AG09319 (cell line): Measurements from ENCODE around the gene BPIFB6.

Experiments
- DNase-seq: peaks from one replicate; pipeline ENCODE4 v3.0.0-alpha.2; 2010; ENCODE audit warnings: low read depth; ENCODE audit errors: extremely low read depth
- TF ChIP-seq, protein P1 (sequence below): IDR thresholded peaks from 2 replicates; pipeline ENCODE4 v1.5.1; 2011; ENCODE audit warnings: low read depth, mild to moderate bottlenecking, inconsistent platforms, low read length, moderate library complexity

BPIFB6 gene

DNA sequence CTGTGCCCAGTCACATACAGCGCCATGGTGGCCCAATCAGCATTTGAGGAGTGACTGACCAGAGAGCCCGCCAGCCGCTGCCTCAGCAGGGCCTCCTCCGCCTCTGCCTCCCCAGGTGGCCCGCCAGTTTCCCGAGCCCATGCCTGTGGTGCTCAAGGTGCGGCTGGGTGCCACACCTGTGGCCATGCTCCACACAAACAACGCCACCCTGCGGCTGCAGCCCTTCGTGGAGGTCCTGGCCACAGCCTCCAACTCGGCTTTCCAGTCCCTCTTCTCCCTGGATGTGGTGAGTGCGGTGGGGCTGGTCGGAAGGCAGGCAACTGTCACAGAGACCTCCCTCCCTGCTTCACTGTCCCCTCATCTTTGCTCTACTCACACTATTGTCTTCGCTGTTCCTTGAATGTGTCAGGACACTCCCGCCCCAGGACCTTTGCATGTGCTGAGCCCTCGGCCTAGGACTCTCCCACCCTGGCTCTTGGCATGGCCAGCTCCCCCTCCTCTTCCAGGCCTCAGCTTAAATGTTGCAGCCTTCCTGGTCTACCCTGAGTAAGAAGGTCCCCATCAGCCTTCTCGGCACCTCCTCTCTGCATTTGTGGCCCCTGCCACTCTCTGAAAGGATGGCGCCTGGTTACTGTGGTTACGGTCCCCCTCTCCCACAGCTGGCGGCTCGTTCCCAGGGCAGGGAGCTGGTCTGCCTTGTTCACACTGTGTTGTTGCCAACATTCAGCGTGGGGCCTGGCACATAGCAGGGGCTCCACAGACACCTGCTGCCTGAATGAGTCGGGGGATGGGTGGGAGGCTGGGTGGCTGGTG, 11.8 kb upstream of the BPIFB6 start:
- TF ChIP-seq, protein P1, sequence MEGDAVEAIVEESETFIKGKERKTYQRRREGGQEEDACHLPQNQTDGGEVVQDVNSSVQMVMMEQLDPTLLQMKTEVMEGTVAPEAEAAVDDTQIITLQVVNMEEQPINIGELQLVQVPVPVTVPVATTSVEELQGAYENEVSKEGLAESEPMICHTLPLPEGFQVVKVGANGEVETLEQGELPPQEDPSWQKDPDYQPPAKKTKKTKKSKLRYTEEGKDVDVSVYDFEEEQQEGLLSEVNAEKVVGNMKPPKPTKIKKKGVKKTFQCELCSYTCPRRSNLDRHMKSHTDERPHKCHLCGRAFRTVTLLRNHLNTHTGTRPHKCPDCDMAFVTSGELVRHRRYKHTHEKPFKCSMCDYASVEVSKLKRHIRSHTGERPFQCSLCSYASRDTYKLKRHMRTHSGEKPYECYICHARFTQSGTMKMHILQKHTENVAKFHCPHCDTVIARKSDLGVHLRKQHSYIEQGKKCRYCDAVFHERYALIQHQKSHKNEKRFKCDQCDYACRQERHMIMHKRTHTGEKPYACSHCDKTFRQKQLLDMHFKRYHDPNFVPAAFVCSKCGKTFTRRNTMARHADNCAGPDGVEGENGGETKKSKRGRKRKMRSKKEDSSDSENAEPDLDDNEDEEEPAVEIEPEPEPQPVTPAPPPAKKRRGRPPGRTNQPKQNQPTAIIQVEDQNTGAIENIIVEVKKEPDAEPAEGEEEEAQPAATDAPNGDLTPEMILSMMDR = no peak

DNA sequence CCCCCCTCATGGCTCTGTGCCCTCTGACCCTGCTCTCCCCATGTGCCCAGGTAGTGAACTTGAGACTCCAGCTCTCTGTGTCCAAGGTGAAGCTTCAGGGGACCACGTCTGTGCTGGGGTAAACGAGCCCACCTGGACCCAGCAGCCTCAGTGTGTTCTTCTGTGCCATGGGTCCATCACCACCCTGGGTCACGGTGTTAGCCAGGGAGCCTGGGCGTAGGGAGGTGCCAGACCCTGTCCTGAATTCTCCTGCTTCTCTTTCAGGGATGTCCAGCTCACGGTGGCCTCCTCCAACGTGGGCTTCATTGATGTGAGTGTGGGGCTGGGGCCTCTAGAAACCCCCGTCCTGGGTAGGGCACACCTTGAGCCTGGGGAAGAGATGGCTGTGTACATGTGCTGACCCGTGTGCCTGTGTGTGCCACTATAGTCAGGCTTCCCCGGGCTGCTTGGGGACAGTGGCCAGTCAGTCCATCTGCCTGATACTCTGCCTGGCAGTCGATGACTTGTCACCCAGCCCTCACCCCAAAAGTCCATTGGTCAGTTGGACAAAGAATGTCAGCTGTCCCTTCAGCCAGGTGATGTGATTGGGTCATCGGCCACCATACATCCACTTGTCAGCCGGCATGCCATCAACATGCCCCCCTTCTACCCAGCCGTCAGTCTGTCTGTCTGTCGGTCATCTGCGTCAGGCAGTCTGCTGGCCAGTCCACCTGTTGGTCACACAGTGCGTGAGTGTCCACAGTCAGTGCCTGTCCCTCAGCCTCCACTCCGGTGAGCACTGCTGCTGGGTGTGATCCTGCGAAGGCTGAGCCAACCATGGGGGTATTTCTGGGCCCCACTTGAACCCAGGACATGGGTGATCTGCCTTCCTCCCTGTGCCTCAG, 10.9 kb upstream of the BPIFB6 start:
- TF ChIP-seq, protein P1 = no peak
- DNase-seq = no peak

More for the DNA sequence above, 11.8 kb upstream of the BPIFB6 start:
- DNase-seq = no peak

DNA sequence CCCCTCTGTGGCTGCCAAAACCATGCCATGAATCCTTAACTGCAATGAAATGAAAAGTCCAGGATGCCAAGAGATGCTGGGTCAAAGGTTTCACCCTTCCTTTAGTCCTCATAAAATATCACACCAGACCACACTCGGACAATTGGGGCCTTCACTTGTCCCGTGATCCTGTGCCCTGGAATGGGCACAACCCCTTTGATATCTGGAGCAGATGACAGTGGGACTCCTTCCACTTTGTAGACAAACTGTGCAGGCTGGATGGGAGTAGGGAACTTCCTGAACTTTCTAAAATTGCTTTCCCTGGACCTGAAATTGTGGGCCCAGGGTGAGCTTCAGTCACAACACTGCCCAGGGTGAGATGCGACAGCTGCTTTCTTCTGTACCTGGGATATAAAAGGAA, 9.6 kb upstream of the BPIFB6 start:
- TF ChIP-seq, protein P1 = no peak
- DNase-seq = no peak

DNA sequence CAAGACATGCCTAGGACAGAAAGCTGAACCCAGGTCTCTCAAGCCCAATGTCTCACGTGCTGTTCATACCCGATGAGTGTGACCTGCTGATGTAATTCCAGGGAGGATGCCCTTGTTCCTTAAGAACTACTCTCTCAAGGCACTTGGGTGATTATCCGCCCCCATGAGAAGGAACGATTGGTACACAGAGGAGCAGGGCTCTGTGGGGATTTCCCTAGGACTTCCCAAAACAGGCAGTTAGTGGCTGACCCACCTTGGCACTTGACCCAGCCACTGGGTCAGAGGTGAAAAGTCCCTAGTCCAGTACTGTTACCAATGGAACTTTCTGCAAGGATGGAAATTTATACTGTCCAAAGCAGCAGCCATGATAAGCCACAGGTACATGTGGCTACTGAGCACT, 9.2 kb upstream of the BPIFB6 start:
- DNase-seq = no peak
- TF ChIP-seq, protein P1 = no peak

DNA sequence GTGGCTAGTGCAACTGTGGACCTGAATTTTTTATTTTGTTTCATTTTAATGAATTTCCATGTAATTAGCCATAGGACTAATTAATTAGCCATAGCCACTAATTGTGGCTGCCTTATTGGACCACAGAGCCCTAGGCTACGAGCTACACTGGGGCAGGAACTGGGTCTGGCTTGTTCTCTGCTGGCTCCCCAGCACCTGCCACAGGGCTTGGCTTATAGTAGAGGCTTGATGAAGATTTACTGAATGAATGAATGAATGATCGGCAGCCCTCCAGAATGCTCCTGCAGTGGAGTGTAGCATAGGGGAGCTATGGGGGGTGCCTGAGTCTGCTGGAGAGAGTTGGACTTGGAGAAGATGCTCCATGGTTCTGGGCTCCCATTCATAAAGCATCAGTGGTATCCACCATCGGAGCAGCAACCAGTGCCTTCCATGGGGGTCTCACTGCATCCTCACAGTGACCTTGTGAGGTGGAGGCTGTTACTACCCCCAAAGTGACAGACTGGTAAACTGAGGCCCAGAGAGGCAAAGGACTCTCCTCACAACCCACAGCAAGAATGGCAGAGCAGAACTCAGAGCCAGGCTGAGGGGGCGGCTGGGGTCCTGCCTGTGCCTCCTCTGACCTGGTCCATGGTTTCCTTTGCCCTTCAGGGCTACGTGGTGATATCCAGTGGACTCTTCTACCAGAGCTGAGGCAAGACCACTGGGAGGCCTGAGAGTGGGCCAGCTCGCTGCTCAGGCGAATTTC, 8.6 kb upstream of the BPIFB6 start:
- TF ChIP-seq, protein P1 = no peak
- DNase-seq = no peak

DNA sequence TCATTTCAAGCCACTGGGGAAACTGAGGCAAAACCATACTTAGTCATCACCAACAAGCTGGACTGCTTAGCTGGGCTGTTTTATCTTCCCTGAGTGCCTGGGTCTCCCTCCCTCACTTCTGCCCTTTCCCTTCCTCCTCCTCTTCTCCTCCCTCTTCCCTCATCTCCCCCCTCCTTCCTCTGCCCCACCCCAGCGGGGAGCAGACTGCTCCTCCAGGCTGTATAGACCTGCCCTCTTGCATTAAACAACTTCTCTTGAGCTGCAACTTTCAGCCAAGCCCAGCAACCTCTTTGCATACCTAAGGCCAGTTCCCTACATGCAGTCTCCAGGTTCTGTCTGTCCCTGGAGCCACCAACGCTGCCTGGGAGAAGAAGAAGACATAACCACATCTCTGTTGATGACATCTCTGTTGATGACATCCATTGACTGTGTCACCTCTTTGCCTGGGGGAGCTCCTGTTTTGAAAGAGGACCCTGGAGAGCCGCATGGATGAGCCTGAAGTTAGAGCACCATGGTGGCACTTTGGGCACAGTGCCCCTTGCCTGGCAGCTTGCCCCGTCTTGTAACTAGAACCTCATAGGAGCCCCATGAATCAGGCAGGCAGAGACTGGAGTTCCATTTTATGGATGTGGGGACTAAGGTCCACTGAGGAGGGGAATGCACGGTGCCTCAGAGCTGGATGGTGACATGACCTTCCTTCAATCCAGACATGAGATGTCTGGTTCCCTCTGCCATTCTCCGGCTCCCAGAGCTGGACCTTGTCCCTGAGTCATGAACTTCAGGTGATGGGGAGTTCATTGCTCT, 7.8 kb upstream of the BPIFB6 start:
- no peak for DNase-seq
- TF ChIP-seq, protein P1 = no peak
